HG02571 (cell line): ENCODE measurements around the gene SLCO3A1.
"Not testable (repeated sequence)": the region's sequence is repeated elsewhere in the genome, so short reads cannot be mapped to it uniquely, and the experiment has no call there.

Experiments
- ATAC-seq: cut with Tn5 transposase; IDR thresholded peaks from one replicate; pipeline ENCODE4 v1.9.1; 2021; ENCODE audit warnings: mild to moderate bottlenecking, moderate library complexity; ENCODE audit not compliant: unreplicated experiment

Gene SLCO3A1

GRCh38 chr15:91956026-91956723 is 102.7 kb downstream of the SLCO3A1 start:
- ATAC-seq, result no peak

GRCh38 chr15:91961357-91961756 is 107.8 kb downstream of the SLCO3A1 start:
- ATAC-seq, result no peak

DNA sequence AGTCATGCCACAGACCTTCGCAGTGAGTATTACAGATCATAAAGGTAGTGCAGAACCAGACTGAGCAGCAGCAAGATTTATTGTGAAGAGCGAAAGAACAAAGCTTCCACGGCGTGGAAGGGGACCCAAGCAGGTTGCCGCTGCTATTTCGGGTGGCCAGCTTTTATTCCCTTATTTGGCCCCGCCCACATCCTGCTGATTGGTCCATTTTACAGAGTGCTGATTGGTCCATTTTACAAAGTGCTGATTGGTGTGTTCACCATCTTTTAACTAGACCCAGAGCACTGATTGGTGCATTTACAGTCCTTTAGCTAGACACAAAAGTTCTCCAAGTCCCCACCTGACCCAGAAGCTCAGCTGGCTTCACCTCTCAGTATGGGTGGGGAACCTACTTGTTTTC is 110.2 kb downstream of the SLCO3A1 start:
- not testable (repeated sequence) for ATAC-seq

DNA sequence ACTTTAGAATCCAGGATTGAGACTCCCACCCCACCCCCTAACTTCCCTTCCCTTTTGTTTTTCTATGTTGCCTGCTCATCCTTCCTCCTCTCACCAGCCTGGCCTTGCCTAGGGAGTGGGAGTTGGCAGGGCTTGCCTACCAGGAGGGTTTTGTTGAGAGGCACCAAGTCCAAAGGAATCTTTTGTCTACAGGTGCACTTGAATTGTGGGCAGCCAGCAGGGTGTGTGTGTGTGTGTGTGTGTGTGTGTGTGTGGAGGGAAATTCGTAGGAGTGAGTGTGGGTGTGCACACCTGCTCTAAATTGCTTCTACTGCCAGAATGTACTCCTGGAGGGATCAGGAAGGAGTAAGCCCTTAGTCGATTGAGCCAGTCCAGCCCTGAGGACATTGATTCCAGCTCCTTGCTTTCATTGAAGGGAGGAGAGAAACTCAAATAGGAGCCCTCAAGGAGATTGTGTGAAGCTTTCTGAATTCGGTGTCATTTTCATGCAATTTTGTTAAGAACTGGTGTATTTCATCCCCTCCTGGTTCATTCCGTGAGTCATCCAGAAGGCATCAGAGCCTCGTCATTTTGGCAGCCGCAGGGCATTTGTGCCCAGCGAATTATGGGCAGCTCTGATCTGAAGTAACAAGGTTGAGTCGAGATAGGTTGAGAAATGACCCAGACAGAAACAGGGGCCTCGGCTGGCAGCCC is 112.1 kb downstream of the SLCO3A1 start:
- no peak for ATAC-seq

- no peak for ATAC-seq
Measured at GRCh38 chr15:91966194-91966552, 112.7 kb downstream of the SLCO3A1 start.

- ATAC-seq, result no peak
Measured at GRCh38 chr15:91967935-91968606, 114.6 kb downstream of the SLCO3A1 start.

GRCh38 chr15:91968610-91969009 is 115.1 kb downstream of the SLCO3A1 start:
- ATAC-seq, result no peak

- no peak for ATAC-seq
Measured at GRCh38 chr15:91970142-91970541, 116.6 kb downstream of the SLCO3A1 start.

DNA sequence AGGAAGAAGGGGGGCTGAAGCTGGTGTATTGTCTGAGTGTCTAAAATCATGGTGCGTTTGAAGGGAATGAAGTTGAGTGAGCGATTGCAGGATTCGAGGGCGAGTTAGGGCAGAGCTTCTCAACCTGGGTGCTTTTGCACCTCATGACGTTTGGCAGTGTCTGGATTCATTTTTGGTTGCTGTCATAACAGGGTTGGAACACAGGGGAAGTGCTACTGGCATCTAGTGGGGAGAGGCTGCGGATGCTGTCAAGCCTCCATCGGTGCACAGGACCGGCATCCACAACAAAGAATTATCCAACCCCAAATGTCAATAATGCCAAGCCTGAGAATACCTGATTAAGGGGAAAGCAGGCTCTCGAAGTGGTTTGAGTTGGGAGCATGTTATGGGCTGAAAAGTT is 120.0 kb downstream of the SLCO3A1 start:
- no peak for ATAC-seq

GRCh38 chr15:91974321-91974720 is 120.8 kb downstream of the SLCO3A1 start:
- no peak for ATAC-seq

DNA sequence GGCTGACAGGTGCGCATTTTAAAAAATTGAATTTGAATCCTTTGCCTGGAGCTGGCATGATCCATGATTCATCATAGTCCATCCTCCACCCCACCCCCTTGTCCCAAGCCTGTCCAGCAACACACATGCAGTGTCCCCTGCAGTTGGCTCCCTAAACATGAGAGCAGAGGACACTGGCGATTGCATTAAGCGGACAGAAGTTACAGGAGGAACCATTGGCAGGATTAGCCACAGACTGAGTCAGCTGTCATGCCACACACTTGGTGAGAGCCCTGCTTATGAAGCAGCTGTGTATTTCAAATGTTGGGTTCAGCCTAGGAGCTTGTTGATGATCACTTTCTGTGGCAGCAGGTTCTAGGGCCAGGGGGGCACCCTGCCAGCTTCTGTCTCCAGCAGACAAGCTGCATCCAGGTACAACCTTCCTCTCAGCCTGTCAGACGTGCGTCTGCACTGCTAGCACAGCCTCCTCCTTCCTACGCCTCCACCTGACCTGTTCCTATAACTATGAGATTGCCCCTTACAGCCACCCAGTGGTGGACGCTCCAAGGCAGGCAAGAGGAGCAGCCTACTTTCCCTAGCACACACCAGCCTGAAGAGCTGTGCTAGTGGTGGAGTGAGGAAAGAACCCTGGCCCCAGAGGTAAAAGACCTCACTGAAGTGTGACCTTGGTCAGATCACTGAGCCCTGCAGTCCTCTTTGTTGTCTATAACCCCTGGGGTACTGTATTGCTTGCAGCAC is 121.9 kb downstream of the SLCO3A1 start:
- ATAC-seq, result no peak

DNA sequence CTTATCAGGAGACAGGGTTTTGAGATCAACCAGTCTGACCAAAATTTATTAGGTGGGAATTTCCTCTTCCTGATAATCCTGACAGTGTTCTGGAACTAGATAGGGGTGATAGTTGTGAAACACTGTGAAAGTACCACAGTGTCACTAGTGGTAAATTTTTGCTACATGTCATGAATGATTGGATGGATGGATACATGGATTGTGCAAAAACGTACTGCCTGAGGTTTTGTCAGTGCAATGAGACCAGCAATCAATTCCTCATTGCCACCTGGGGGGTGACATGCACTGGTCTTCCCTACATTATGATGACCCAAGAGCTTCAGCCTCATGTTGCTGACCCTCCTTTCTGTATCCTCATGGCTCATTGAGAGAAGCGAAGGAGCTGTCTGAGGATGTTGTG is 123.5 kb downstream of the SLCO3A1 start:
- ATAC-seq, result no peak

DNA sequence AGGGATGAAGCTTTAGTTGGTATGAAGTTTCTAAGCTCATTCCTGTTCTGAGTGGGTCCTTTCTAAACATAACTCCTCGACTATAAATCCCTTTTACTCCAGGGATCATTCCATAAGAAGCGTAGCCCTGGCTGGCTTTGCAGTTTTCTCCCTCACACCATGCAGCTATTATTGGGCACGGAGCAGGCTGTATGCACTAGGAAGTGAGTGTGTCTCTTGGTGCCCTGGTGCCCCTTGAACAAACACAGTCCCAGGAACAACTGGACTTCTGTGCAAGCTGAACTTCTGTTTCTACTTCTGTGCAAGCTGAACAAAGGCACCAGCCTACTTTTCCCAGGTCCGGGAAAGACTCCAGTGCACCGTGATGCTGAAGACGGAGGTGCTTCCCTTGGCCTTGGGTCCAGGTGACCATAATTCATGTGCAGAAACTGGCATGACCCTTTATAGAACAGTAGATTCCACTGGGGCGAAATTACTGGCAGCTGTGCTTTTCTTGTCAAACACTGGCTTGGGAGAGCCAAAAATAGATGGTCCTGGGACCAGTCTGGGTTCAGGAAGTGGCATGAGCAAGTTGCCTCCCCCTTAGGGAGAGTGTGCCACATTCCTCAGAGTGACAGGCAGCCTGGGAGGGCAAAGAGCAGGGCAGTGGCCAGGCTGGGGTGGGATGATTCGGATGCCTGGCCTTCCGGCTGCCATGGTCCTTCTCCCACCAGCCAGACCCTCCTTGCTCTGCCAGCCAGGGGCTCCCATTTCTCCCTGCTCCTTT is 127.2 kb downstream of the SLCO3A1 start:
- ATAC-seq, result no peak

DNA sequence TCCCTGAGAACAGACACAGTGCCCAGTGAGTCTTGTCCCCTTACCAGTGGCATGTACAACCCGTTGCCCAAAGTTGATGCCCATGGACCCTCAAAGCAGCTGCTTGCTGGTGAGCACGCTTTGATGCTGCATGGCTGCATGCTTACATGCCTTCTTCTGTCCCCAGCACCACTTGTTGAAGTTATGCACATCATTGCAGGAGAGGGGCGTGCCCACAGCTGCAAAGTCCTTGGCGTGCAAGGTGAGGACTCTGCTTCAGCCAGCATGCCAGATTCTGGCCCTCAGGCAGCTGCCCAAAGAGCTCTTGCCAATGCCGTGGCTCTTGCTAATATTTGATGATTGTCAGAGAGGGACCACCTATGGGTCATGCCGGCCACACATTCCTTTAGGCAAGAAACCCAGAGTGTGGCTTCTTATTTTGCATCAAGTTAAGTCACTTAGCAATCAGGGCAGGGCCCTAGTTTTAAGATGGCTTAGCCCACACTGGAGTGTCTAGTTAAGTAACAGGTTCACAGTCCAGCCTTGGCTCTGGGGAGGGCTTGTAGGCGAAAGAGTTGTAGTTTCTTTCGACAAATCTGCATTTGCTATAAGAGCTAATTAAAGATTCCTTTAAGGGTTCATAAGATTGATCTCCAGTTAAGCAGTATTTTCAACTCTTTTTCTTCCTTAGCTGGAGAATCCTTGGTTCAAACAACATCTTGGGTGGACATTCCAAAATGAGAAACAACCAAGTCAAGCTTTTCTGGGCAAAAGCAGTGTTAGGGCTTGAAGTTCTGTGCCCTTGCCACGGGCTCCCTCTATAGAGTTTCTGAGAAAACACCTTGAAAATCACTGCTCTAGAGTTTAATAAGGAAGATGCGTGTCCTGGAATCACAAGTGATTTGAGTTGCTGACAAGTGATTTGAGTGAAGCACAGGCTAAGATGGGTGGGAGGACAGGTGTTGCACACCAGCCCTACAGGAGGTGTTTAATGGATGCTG is 128.6 kb downstream of the SLCO3A1 start:
- ATAC-seq, result no peak

DNA sequence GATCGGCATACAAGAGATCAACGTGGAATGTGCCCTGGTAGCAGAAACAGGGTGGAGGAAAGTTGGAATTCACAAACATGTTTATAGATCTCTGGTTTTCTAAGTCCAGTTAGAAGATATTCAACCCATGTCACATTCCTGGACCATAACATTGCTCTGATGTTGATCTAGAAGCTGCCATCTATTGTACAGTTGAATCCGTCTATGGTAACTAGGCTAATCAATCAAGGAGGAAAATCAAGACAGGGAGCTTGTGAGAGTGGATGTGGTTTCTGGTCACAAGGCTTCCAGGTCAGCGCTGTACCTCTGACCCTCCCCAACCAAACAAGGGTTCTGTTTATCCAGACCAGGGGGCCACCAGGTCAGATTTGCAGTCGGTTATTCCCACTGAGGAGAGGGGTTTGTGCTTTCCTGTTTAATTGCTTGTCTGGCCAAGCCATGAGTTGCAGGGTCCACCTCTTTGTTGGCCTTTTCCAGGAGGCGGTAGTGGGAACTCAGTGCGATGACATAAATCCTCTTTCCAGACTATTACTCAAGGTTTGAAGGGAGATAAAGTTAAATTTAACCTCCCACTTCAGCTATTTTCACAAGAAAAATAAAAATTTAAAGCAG is 130.3 kb downstream of the SLCO3A1 start:
- ATAC-seq, result no peak

DNA sequence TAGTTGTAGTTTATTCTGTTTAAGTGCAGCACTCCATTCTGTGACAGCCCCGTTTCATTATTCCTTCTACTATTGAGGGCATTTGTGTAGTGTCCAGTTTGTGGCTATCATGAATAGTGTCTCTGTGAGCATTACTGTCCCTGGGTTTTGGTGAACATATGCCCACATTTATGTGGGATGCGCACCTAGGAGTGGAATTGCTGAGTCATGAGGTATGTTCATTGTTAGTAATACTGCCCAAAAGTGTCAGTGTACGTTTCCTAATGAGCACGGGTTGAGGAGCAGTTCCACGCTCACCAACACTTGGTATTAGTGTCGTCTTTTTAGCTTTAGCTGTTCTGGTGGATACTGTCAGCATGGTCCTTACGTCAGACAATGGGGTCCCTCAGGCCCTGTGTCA is 131.8 kb downstream of the SLCO3A1 start:
- ATAC-seq, result no peak

DNA sequence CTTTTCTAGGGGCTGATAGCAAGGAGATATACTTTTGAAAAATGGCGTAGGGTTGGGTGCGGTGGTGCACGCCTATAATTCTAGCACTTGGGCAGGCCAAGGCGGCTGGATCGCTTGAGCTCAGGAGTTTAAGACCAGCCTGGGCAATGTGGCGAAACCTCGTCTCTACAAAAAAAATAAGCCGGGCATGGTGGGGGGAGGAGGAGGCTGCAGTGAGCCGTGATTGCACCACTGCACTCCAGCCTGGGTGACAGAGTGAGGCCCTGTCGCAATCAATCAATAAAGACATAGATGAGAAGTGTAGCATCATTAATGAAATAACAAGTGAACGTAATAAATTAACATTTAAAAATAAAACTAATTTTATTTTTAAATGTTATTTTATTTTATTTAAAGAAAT is 134.6 kb downstream of the SLCO3A1 start:
- no peak for ATAC-seq

GRCh38 chr15:91988655-91989054 is 135.1 kb downstream of the SLCO3A1 start:
- ATAC-seq, result no peak

DNA sequence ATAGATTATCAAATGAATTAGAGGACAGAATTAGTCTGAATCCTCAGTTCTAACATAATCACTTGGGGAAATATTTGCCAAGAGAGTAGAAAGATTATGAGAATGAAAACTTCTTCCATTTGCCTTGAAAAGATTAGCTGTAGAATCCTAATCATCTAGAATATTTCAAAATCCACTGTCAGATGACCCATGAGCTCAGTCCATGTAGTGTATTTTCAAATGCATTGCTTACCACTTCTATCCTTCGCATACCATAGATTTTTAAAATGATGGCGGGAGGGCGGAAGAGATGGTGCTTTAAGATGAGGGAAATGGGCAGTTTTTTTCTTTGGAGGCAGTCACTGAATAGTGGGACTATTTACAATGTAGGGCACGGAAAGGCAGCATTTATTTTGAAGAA is 136.3 kb downstream of the SLCO3A1 start:
- no peak for ATAC-seq
